Calu3 (cell line): ENCODE results near the gene DPF3. TPM values are rescaled to one million over a fixed set of nuclear protein-coding genes. Genes with fewer than 3 reads are reported as not detected.

Experiments used
- BruUV-seq: library from RNA; stranded (reverse); fragments of 400-500 nt; replicated peaks from 2 replicates; lab custom pipeline; 2021; lab: Mats Ljungman, UMichigan
- CTCF ChIA-PET: fragments of 300-600 bp; sonication (Branson Sonifier 250); formaldehyde crosslinking; loops from one replicate; lab custom pipeline; 2022; ENCODE audit warnings: antibody characterized with exemption; lab: Charles Lee
- DNase-seq: peaks from one replicate; pipeline ENCODE4 v3.0.0; 2022
- H3K27ac Mint-ChIP-seq: one replicate; pipeline ENCODE4 v1.8.0; 2022; ENCODE audit warnings: mixed read lengths; ENCODE audit not compliant: unreplicated experiment
- H3K27me3 Mint-ChIP-seq: one replicate; pipeline ENCODE4 v1.8.0; 2022; ENCODE audit warnings: mixed read lengths; ENCODE audit not compliant: unreplicated experiment
- H3K36me3 Mint-ChIP-seq: one replicate; pipeline ENCODE4 v1.8.0; 2022; ENCODE audit warnings: mild to moderate bottlenecking, moderate library complexity, mixed read lengths; ENCODE audit not compliant: insufficient read depth, unreplicated experiment
- H3K4me1 Mint-ChIP-seq: one replicate; pipeline ENCODE4 v1.8.0; 2022; ENCODE audit warnings: mild to moderate bottlenecking, low read depth, mixed read lengths; ENCODE audit not compliant: unreplicated experiment
- H3K4me3 Mint-ChIP-seq: one replicate; pipeline ENCODE4 v1.8.0; 2022; ENCODE audit warnings: mild to moderate bottlenecking, low read depth, moderate library complexity, mixed read lengths; ENCODE audit not compliant: unreplicated experiment
- H3K9me3 Mint-ChIP-seq: one replicate; pipeline ENCODE4 v1.8.0; 2022; ENCODE audit warnings: low read depth, mixed read lengths; ENCODE audit not compliant: unreplicated experiment
- intact Hi-C: fragments of 100-400 bp; cut with micrococcal nuclease; formaldehyde crosslinking; loops from one replicate; pipeline ENCODE4 v1.10.0; 2022; ENCODE audit not compliant: unreplicated experiment
- total RNA-seq: library from RNA; stranded (reverse); gene quantifications from 2 replicates; pipeline ENCODE4 v1.2.3, GENCODE V29; 2022
- TF ChIP-seq, protein P1 (sequence below): fragments of 200-600 bp; IDR thresholded peaks from one replicate; pipeline ENCODE4 v1.8.0; 2022; ENCODE audit warnings: antibody characterized with exemption; ENCODE audit not compliant: unreplicated experiment

Gene DPF3
- total RNA-seq, 1 experiment from 2014 or later, result 9.6 TPM

GRCh38 chr14:72617391-72618031 lies 276.4 kb downstream of the DPF3 start:
- Mint-ChIP-seq H3K27me3 (peaks cover 34% of the 10 kb centered on the region), H3K27ac (no peak overlapping the region), H3K36me3 (peaks cover 5% of the 10 kb centered on the region), H3K4me3 (no peak overlapping the region), H3K4me1 (no peaks in the 10 kb centered on the region), H3K9me3 (peaks cover under 1% of the 10 kb centered on the region)
- intact Hi-C loops, result no loop called here
- BruUV-seq, result no TSS peak
- TF ChIP-seq, protein P1, sequence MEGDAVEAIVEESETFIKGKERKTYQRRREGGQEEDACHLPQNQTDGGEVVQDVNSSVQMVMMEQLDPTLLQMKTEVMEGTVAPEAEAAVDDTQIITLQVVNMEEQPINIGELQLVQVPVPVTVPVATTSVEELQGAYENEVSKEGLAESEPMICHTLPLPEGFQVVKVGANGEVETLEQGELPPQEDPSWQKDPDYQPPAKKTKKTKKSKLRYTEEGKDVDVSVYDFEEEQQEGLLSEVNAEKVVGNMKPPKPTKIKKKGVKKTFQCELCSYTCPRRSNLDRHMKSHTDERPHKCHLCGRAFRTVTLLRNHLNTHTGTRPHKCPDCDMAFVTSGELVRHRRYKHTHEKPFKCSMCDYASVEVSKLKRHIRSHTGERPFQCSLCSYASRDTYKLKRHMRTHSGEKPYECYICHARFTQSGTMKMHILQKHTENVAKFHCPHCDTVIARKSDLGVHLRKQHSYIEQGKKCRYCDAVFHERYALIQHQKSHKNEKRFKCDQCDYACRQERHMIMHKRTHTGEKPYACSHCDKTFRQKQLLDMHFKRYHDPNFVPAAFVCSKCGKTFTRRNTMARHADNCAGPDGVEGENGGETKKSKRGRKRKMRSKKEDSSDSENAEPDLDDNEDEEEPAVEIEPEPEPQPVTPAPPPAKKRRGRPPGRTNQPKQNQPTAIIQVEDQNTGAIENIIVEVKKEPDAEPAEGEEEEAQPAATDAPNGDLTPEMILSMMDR, result no peak
- DNase-seq, result no peak
- CTCF ChIA-PET, result no interaction called here

- H3K4me3 Mint-ChIP-seq, result no peak overlapping the region
- H3K9me3 Mint-ChIP-seq, result no peaks in the 10 kb centered on the region
- DNase-seq, result no peak
- intact Hi-C loops, result no loop called here
- no TSS peak for BruUV-seq
- CTCF ChIA-PET, result no interaction called here
- peaks cover 5% of the 10 kb centered on the region for H3K36me3 Mint-ChIP-seq
- H3K4me1 Mint-ChIP-seq, result no peaks in the 10 kb centered on the region
- H3K27me3 Mint-ChIP-seq, result peaks cover 33% of the 10 kb centered on the region
- TF ChIP-seq, protein P1, result no peak
- H3K27ac Mint-ChIP-seq, result no peak overlapping the region
Observed at GRCh38 chr14:72616811-72617210, 277.1 kb downstream of the DPF3 start.

DNA sequence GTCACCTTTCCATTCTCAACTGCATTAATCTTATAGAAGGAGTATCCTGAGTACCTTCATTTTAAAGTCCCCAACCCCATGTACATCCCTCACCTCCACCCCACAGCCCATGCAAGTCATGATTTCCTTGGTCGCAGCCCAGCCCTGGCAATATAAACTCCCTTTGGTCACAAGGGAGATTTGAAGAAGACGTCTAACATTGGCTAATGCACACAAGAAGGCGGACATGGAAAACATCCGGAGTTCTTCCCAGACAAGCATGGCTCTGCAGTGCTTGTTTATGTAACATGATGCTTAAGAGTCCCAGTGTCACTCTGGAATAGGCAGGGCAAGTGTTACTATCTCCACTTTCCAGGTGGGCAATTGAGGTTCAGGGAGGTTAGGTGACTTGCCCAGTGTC lies 277.6 kb downstream of the DPF3 start:
- H3K9me3 Mint-ChIP-seq, result no peaks in the 10 kb centered on the region
- H3K4me1 Mint-ChIP-seq, result no peaks in the 10 kb centered on the region
- H3K27ac Mint-ChIP-seq, result no peak overlapping the region
- CTCF ChIA-PET, result interaction anchor here (0.5 kb wide), 1 partner anchor 33 kb away, joined by 3 read pairs; no protein-coding TSS in a partner anchor
- H3K27me3 Mint-ChIP-seq, result peaks cover 30% of the 10 kb centered on the region
- no peak for DNase-seq
- BruUV-seq, result no TSS peak
- peaks cover under 1% of the 10 kb centered on the region for H3K36me3 Mint-ChIP-seq
- intact Hi-C loops, result no loop called here
- TF ChIP-seq, protein P1, result no peak
- H3K4me3 Mint-ChIP-seq, result no peak overlapping the region

DNA sequence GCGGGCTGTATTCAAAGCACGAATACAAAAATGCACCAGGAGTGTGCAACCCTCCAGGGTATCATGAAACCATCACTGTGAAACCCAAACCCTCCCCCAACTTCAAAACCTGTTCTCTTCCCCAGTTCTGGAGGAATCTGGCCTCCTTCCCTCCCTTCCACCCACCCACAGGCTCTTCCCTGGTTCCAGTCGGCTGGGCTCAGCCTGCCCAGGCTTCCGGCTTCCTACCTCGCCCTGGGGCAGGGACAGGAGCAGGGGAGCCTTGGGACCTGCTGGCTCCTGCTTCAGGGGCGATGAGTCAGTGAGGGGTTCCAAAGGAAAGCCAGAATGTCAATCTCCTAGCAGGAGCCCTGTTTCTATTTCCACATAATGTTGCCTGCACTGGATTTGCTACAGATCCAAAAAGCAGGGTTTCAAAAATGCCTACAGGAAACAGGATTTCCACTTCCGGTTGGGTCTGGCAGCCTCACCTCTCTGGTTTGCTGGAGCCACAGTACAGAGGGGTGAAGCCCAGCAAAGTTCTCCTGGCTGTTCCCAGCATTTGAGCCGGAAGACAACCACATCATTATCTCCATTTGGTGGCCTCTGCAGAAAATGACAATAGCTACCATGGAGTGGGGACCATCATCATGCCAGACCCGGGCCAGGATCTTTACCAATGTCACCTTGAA lies 278.3 kb downstream of the DPF3 start:
- Mint-ChIP-seq H3K4me1 (no peaks in the 10 kb centered on the region), H3K36me3 (no peaks in the 10 kb centered on the region), H3K27ac (no peak overlapping the region), H3K27me3 (peaks cover 23% of the 10 kb centered on the region), H3K9me3 (no peaks in the 10 kb centered on the region), H3K4me3 (no peak overlapping the region)
- CTCF ChIA-PET, result no interaction called here
- no TSS peak for BruUV-seq
- TF ChIP-seq, protein P1, result no peak
- intact Hi-C loops, result no loop called here
- DNase-seq, result no peak
